SK-N-SH treated with all-trans-retinoic acid at 6 μM for 48 hours (cell line): ENCODE results near the gene PROX2.

Experiments
- ATAC-seq: fragments of 200-7000 bp; cut with Tn5 transposase; 3 replicates; pipeline ENCODE4 v1.9.1; 2020; ENCODE audit warnings: mild to moderate bottlenecking, moderate library complexity
- ARNTL ChIP-seq: fragments of 450-650 bp; formaldehyde crosslinking; IDR thresholded peaks from 2 replicates; pipeline ENCODE4 v1.5.0; 2020; ENCODE audit warnings: low read depth, mild to moderate bottlenecking, moderate library complexity, borderline replicate concordance
- BACH2 ChIP-seq: fragments of 250-450 bp; sonication (Bioruptor Pico); IDR thresholded peaks from 2 replicates; pipeline ENCODE4 v1.9.0; 2021; ENCODE audit warnings: mild to moderate bottlenecking, borderline replicate concordance
- CSDC2 ChIP-seq: fragments of 250-450 bp; sonication (Bioruptor Pico); IDR thresholded peaks from 2 replicates; pipeline ENCODE4 v1.5.0; 2020; ENCODE audit warnings: mild to moderate bottlenecking, moderate library complexity
- ESRRG ChIP-seq: fragments of 250-450 bp; sonication (Bioruptor Pico); IDR thresholded peaks from 2 replicates; pipeline ENCODE4 v1.6.1; 2021; ENCODE audit warnings: mild to moderate bottlenecking
- GLIS3 ChIP-seq: fragments of 250-450 bp; sonication (Bioruptor Pico); IDR thresholded peaks from 2 replicates; pipeline ENCODE4 v1.5.0; 2020; ENCODE audit warnings: mild to moderate bottlenecking, moderate library complexity
- ISL1 ChIP-seq: fragments of 250-450 bp; sonication (Bioruptor Pico); IDR thresholded peaks from 2 replicates; pipeline ENCODE4 v2.1.2; 2022; ENCODE audit warnings: mild to moderate bottlenecking, moderate library complexity
- OSR1 ChIP-seq: fragments of 250-450 bp; sonication (Bioruptor Pico); IDR thresholded peaks from 2 replicates; pipeline ENCODE4 v1.8.0; 2022; ENCODE audit warnings: moderate library complexity, mild to moderate bottlenecking, inconsistent platforms
- PPARA ChIP-seq: fragments of 250-450 bp; sonication (Bioruptor Pico); IDR thresholded peaks from 2 replicates; pipeline ENCODE4 v1.5.0; 2020; ENCODE audit warnings: mild to moderate bottlenecking, borderline replicate concordance
- SNAI2 ChIP-seq: fragments of 250-450 bp; sonication (Bioruptor Pico); IDR thresholded peaks from 2 replicates; pipeline ENCODE4 v1.5.0; 2020; ENCODE audit warnings: mild to moderate bottlenecking, moderate library complexity
- TCF4 ChIP-seq: fragments of 250-450 bp; sonication (Bioruptor Pico); IDR thresholded peaks from 2 replicates; pipeline ENCODE4 v1.8.0; 2021; ENCODE audit warnings: mild to moderate bottlenecking, moderate library complexity, borderline replicate concordance
- TOX ChIP-seq: fragments of 250-450 bp; sonication (Bioruptor Pico); IDR thresholded peaks from 2 replicates; pipeline ENCODE4 v1.8.0; 2021; ENCODE audit warnings: mild to moderate bottlenecking, moderate library complexity, borderline replicate concordance
- ZC3H10 ChIP-seq: fragments of 250-450 bp; sonication (Bioruptor Pico); IDR thresholded peaks from 2 replicates; pipeline ENCODE4 v1.5.1; 2021; ENCODE audit warnings: mild to moderate bottlenecking, moderate library complexity
- ZFP30 ChIP-seq: fragments of 450-650 bp; formaldehyde crosslinking; IDR thresholded peaks from 2 replicates; pipeline ENCODE4 v1.5.0; 2022; ENCODE audit warnings: mild to moderate bottlenecking, moderate library complexity
- ZNF565 ChIP-seq: fragments of 450-650 bp; formaldehyde crosslinking; conservative IDR thresholded peaks from 2 replicates; pipeline ENCODE4 v1.5.0; 2020; ENCODE audit warnings: low read depth, mild to moderate bottlenecking, moderate library complexity
- ZNF70 ChIP-seq: fragments of 450-650 bp; formaldehyde crosslinking; IDR thresholded peaks from 2 replicates; pipeline ENCODE4 v1.5.0; 2020; ENCODE audit warnings: mild to moderate bottlenecking, moderate library complexity
- ZNF8 ChIP-seq: fragments of 450-650 bp; formaldehyde crosslinking; IDR thresholded peaks from 2 replicates; pipeline ENCODE4 v1.5.0; 2020; ENCODE audit warnings: mild to moderate bottlenecking, moderate library complexity
- TF ChIP-seq, protein P1 (sequence below): fragments of 250-450 bp; sonication (Bioruptor Pico); IDR thresholded peaks from 2 replicates; pipeline ENCODE4 v1.5.1; 2021; ENCODE audit warnings: mild to moderate bottlenecking, moderate library complexity
- TF ChIP-seq, protein P2 (sequence below): fragments of 250-450 bp; sonication (Bioruptor Pico); IDR thresholded peaks from 2 replicates; pipeline ENCODE4 v1.5.0; 2020; ENCODE audit warnings: mild to moderate bottlenecking, moderate library complexity
- TF ChIP-seq, protein P3 (sequence below): fragments of 250-450 bp; sonication (Bioruptor Pico); IDR thresholded peaks from 2 replicates; pipeline ENCODE4 v1.8.0; 2020; ENCODE audit warnings: mild to moderate bottlenecking, moderate library complexity, borderline replicate concordance
- TF ChIP-seq, protein P4 (sequence below): fragments of 250-450 bp; sonication (Bioruptor Pico); IDR thresholded peaks from 2 replicates; pipeline ENCODE4 v1.5.1; 2020; ENCODE audit warnings: low read depth, mild to moderate bottlenecking, moderate library complexity

PROX2 gene

DNA sequence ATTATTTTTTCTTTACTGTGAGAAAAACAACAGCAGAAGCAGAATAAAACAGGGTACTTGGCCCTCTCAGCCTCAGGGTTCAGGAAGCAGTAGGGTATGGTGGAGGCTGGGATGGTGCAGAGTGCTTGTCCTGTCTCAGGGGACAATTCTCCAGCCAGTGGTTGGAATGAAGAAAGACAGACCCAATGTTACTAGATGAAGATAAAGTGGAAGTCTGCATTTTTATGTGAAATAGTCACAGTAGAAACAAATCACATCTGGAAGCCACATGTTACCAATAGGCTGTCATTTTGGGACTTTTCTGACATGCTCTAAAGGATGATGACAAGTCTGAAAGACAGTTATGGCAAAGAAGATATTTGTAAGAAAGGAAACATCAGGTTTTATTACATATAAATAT is 32.3 kb downstream of the PROX2 start:
- peak; percentile 75 for ATAC-seq
- TF ChIP-seq, protein P1, sequence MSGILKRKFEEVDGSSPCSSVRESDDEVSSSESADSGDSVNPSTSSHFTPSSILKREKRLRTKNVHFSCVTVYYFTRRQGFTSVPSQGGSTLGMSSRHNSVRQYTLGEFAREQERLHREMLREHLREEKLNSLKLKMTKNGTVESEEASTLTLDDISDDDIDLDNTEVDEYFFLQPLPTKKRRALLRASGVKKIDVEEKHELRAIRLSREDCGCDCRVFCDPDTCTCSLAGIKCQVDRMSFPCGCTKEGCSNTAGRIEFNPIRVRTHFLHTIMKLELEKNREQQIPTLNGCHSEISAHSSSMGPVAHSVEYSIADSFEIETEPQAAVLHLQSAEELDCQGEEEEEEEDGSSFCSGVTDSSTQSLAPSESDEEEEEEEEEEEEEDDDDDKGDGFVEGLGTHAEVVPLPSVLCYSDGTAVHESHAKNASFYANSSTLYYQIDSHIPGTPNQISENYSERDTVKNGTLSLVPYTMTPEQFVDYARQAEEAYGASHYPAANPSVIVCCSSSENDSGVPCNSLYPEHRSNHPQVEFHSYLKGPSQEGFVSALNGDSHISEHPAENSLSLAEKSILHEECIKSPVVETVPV (CRISPR knock-in tag) = no peak
- TF ChIP-seq TCF4 (CRISPR knock-in tag) = peak; percentile 93
- no peak for TF ChIP-seq PPARA (CRISPR knock-in tag)
- no peak for TF ChIP-seq ZC3H10 (CRISPR knock-in tag)
- no peak for TF ChIP-seq ZNF70 (CRISPR knock-in tag)
- TF ChIP-seq, protein P2, sequence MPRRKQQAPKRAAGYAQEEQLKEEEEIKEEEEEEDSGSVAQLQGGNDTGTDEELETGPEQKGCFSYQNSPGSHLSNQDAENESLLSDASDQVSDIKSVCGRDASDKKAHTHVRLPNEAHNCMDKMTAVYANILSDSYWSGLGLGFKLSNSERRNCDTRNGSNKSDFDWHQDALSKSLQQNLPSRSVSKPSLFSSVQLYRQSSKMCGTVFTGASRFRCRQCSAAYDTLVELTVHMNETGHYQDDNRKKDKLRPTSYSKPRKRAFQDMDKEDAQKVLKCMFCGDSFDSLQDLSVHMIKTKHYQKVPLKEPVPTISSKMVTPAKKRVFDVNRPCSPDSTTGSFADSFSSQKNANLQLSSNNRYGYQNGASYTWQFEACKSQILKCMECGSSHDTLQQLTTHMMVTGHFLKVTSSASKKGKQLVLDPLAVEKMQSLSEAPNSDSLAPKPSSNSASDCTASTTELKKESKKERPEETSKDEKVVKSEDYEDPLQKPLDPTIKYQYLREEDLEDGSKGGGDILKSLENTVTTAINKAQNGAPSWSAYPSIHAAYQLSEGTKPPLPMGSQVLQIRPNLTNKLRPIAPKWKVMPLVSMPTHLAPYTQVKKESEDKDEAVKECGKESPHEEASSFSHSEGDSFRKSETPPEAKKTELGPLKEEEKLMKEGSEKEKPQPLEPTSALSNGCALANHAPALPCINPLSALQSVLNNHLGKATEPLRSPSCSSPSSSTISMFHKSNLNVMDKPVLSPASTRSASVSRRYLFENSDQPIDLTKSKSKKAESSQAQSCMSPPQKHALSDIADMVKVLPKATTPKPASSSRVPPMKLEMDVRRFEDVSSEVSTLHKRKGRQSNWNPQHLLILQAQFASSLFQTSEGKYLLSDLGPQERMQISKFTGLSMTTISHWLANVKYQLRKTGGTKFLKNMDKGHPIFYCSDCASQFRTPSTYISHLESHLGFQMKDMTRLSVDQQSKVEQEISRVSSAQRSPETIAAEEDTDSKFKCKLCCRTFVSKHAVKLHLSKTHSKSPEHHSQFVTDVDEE = peak; percentile 87
- no peak for TF ChIP-seq TOX (CRISPR knock-in tag)
- TF ChIP-seq ZNF565 (CRISPR knock-in tag) = no peak
- TF ChIP-seq, all 23 proteins: peak for 2

DNA sequence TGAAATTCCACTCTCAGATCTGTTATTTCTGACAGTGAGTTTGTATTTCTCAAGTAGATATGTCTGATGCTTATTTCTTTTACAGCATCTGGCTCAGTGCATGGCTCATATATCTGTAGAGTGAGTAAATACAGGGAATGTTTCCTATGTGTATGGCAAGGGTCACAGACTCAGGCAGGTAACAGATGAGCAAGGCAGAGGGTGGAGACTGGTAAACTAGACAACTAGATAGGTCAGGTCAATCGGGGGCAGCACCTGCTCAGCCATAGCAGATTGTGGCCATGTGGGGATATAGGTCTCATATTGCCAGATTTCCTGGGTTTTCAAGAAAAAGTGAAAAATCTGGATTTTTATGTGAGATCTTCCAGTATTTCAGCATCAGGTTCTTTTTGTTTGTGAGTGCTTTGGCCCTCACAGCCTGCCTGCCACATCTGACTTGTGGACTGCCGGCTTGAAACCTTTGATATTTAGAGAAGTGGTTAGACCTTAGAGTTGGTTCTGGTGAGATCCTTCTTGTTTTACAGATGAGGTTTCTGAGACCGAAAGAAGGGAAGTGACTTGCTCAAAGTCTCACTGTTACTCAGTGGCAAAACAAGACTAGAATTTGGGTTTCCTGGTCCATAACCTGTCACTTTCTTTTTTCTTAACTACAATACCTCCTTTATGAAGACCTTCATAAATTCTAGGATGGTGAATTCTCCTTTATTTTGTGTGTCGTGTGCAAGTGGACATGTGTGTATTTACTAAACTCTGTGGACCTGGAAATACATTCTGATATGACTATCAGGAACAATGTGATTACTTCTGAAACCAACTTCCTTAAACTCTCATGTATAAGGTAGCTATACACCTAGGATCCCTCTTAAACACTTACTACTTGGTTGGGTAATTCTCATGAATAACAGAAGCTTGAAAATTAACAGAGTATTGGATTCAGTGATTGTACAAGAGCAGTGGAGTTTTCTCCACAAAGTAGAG is 34.4 kb downstream of the PROX2 start:
- ATAC-seq = no peak
- TF ChIP-seq TOX (CRISPR knock-in tag) (no peak), BACH2 (CRISPR knock-in tag) (no peak), GLIS3 (CRISPR knock-in tag) (no peak), ZFP30 (CRISPR knock-in tag) (no peak), ZNF8 (no peak), ZC3H10 (CRISPR knock-in tag) (no peak), SNAI2 (CRISPR knock-in tag) (no peak), OSR1 (no peak), ISL1 (CRISPR knock-in tag) (no peak), ARNTL (no peak), CSDC2 (CRISPR knock-in tag) (no peak), TCF4 (CRISPR knock-in tag) (no peak), ESRRG (CRISPR knock-in tag) (no peak)
- TF ChIP-seq, protein P2 = no peak
- TF ChIP-seq, protein P3, sequence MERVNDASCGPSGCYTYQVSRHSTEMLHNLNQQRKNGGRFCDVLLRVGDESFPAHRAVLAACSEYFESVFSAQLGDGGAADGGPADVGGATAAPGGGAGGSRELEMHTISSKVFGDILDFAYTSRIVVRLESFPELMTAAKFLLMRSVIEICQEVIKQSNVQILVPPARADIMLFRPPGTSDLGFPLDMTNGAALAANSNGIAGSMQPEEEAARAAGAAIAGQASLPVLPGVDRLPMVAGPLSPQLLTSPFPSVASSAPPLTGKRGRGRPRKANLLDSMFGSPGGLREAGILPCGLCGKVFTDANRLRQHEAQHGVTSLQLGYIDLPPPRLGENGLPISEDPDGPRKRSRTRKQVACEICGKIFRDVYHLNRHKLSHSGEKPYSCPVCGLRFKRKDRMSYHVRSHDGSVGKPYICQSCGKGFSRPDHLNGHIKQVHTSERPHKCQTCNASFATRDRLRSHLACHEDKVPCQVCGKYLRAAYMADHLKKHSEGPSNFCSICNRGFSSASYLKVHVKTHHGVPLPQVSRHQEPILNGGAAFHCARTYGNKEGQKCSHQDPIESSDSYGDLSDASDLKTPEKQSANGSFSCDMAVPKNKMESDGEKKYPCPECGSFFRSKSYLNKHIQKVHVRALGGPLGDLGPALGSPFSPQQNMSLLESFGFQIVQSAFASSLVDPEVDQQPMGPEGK (CRISPR knock-in tag) = no peak
- TF ChIP-seq, protein P1 (CRISPR knock-in tag) = no peak
- TF ChIP-seq, protein P4, sequence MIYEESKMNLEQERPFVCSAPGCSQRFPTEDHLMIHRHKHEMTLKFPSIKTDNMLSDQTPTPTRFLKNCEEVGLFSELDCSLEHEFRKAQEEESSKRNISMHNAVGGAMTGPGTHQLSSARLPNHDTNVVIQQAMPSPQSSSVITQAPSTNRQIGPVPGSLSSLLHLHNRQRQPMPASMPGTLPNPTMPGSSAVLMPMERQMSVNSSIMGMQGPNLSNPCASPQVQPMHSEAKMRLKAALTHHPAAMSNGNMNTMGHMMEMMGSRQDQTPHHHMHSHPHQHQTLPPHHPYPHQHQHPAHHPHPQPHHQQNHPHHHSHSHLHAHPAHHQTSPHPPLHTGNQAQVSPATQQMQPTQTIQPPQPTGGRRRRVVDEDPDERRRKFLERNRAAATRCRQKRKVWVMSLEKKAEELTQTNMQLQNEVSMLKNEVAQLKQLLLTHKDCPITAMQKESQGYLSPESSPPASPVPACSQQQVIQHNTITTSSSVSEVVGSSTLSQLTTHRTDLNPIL (CRISPR knock-in tag) = no peak
